ENCODE data around the gene THADA.
"Not testable (repeated sequence)": the region's sequence is repeated elsewhere in the genome, so short reads cannot be mapped to it uniquely, and the experiment has no call there.

The THADA gene

GRCh38 chr2:43417300-43417699 lies 178.5 kb downstream of the THADA start:
- DNase-seq (ENCODE audit: low read depth in 2 of 2, low spot score in 1 of 2): no peak

GRCh38 chr2:43415592-43415991 lies 180.2 kb downstream of the THADA start:
- no peak for DNase-seq (ENCODE audit: low read depth in 2 of 2, low spot score in 1 of 2)

GRCh38 chr2:43414586-43415135 lies 181.2 kb downstream of the THADA start:
- DNase-seq (ENCODE audit: low read depth in 2 of 2, low spot score in 1 of 2): no peak

- no peak for DNase-seq (ENCODE audit: low read depth in 2 of 2, low spot score in 1 of 2)
These were observed 181.8 kb downstream of the THADA start for GRCh38 chr2:43414033-43414432.

GRCh38 chr2:43412114-43412753 lies 183.6 kb downstream of the THADA start:
- no peak for DNase-seq (ENCODE audit: low read depth in 2 of 2, low spot score in 1 of 2)

GRCh38 chr2:43410055-43410604 lies 185.7 kb downstream of the THADA start:
- no peak for DNase-seq (ENCODE audit: low read depth in 2 of 2, low spot score in 1 of 2)

- DNase-seq (ENCODE audit: low read depth in 2 of 2, low spot score in 1 of 2): no peak
These were observed 187.3 kb downstream of the THADA start for GRCh38 chr2:43408407-43409160.

- DNase-seq (ENCODE audit: low read depth in 2 of 2, low spot score in 1 of 2): no peak
These were observed 187.9 kb downstream of the THADA start for GRCh38 chr2:43407935-43408334.

GRCh38 chr2:43406651-43407279 lies 189.1 kb downstream of the THADA start:
- no peak for DNase-seq (ENCODE audit: low read depth in 2 of 2, low spot score in 1 of 2)

- no peak for DNase-seq (ENCODE audit: low read depth in 2 of 2, low spot score in 1 of 2)
These were observed 190.0 kb downstream of the THADA start for GRCh38 chr2:43405829-43406228.

- no peak for DNase-seq (ENCODE audit: low read depth in 2 of 2, low spot score in 1 of 2)
These were observed 193.3 kb downstream of the THADA start for GRCh38 chr2:43402452-43402937.

GRCh38 chr2:43402002-43402401 lies 193.8 kb downstream of the THADA start:
- DNase-seq (ENCODE audit: low read depth in 2 of 2, low spot score in 1 of 2): no peak

- no peak for DNase-seq (ENCODE audit: low read depth in 2 of 2, low spot score in 1 of 2)
These were observed 195.3 kb downstream of the THADA start for GRCh38 chr2:43400508-43400907.

- no peak for DNase-seq (ENCODE audit: low read depth in 2 of 2, low spot score in 1 of 2)
These were observed 196.1 kb downstream of the THADA start for GRCh38 chr2:43399515-43400264.

GRCh38 chr2:43399098-43399497 lies 196.7 kb downstream of the THADA start:
- no peak for DNase-seq (ENCODE audit: low read depth in 2 of 2, low spot score in 1 of 2)

GRCh38 chr2:43397821-43398220 lies 198.0 kb downstream of the THADA start:
- no peak for DNase-seq (ENCODE audit: low read depth in 2 of 2, low spot score in 1 of 2)

- DNase-seq (ENCODE audit: low read depth in 2 of 2, low spot score in 1 of 2): no peak
These were observed 198.4 kb downstream of the THADA start for GRCh38 chr2:43397411-43397810.

GRCh38 chr2:43396344-43396743 lies 199.5 kb downstream of the THADA start:
- not testable (repeated sequence) for DNase-seq (ENCODE audit: low read depth in 2 of 2, low spot score in 1 of 2)

- no peak for DNase-seq (ENCODE audit: low read depth in 2 of 2, low spot score in 1 of 2)
These were observed 201.9 kb downstream of the THADA start for GRCh38 chr2:43393918-43394317.

GRCh38 chr2:43391878-43392215 lies 204.0 kb downstream of the THADA start:
- no peak for DNase-seq (ENCODE audit: low read depth in 2 of 2, low spot score in 1 of 2)

Measured in stimulated activated CD8-positive, alpha-beta memory T cell treated with anti-CD3 and anti-CD28 coated beads, Interleukin-4, amount 100 ng/mL, for 1 hour (primary cell).